NCI-H1436 treated with DMSO at 0.1 percent for 48 hours (cell line): Measurements from ENCODE around the gene PDZD8.
"Not testable (repeated sequence)": the region's sequence is repeated elsewhere in the genome, so short reads cannot be mapped to it uniquely, and the experiment has no call there.

Experiments used
- DNase-seq: peaks from one replicate; lab custom pipeline; 2025; lab: John Stamatoyannopoulos, UW

Gene PDZD8

GRCh38 chr10:117254774-117255735 is 120.2 kb downstream of the PDZD8 start:
- no peak for DNase-seq

- DNase-seq, result no peak
Observed at GRCh38 chr10:117254338-117254737, 120.9 kb downstream of the PDZD8 start.

DNA sequence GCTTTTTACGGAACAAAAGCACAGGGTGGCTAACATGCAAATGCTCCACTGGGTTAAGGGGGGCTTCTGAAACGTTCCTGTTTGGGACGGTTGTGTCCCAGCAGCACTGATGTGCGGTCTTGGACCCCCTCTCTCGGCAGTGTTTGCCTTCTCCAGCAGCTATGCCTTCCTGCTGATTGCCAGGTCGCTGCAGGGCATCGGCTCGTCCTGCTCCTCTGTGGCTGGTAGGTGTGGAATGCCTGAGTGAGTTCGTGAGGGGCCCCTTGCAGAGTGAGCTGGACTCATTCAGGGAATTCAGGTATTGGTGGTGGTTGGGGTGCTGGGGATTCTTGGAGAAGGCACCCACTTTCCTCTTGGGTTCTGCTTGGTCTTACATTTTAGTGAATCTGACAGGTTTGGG is 121.3 kb downstream of the PDZD8 start:
- DNase-seq, result no peak

DNA sequence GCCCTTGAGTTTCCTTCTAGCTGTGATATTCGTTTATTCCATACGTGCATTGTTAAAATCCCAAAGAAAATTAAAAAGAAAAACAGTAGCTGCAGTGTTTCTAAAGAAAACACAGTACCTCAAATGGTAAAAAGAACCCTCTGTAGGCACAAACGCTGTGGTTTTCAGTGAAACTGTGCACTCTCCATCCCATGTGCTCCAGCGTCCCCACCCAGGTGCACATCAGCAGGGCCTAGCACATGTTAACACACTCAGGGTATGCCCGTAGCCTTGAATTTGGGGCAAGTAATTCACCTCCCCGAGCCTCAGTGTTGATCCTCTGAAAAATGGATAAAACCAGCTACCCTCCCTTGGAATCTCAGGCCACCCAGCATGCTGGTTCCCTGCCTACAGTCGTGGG is 124.8 kb downstream of the PDZD8 start:
- DNase-seq, result no peak

GRCh38 chr10:117249493-117250093 is 125.6 kb downstream of the PDZD8 start:
- no peak for DNase-seq

- no peak for DNase-seq
Observed at GRCh38 chr10:117248750-117249465, 126.3 kb downstream of the PDZD8 start.

DNA sequence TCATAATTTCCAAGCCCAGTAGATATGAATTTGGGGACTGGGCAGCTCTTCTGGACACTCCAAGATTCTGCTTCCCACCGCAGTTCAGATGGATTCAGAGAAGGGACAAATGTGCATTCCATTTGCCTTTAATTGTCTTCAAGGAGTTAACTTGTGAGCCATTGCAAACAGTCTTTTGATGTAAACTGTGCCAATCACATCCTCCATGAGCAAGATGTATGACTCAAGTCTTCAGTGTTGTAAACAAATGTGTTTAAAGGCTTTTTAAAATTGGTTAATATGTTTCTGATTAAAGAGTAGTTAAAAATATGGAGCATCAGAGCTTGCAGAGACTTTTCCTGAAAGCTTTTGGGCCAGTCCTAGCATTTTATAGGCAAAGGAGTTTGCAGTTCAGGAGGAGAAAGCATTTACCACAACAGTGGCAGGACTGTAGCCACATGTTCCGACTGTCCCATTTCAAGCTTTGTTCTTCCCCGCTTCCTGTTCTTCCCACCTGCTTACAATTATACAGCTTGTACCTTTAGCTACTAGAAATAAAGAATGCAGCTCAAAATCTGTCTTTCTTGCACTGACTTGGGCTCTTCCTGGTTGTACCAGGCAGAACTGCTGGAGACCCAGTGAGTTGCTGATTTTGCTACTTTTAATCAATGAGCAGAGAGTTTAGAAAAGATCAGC is 128.1 kb downstream of the PDZD8 start:
- no peak for DNase-seq

- DNase-seq, result no peak
Observed at GRCh38 chr10:117242463-117242832, 132.8 kb downstream of the PDZD8 start.

DNA sequence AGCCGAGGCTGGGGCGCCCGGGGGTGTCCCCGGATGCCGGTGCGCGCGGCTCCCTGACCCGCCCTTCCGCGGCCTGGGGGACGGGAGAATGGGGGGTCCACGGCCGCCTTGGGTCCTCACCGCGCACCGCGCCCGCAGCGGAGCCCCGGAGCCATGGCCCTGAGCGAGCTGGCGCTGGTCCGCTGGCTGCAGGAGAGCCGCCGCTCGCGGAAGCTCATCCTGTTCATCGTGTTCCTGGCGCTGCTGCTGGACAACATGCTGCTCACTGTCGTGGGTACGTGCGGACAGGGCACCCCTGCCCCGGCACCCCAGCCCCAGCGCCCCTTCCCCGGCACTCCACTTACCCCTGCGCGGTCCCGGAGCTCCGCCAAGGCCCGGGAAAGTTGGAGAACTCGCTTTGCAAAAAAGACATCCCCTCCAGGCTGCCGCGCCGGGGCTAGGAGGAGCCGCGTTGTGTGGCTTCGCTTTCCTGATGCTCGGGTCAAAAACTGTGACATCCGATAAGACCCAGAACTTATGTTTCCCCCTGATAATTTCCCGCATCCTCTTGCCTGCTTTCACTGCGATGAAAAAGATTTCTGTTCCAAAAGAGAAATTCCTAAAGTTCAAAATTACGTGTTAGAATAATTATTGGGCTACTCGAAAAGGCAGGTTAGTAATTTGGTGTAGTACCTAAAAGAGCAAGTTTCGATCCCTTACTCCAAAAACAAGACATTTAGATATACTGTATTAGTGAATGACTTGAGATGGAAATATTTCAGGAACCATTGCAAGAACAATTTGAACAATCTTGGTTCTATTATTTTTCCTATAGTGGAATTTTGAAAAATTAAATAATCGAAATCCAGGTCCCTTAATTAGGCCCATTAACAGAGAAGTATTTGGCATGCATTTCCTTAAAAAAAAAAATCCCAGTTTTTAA is 133.4 kb downstream of the PDZD8 start:
- no peak for DNase-seq

- DNase-seq, result no peak
Observed at GRCh38 chr10:117240621-117241529, 134.4 kb downstream of the PDZD8 start, which contains the start of gene SLC18A2. Gene SLC18A2 (plus strand): TSS chr10:117241114. CDS start chr10:117241694, 580 bp downstream.

DNA sequence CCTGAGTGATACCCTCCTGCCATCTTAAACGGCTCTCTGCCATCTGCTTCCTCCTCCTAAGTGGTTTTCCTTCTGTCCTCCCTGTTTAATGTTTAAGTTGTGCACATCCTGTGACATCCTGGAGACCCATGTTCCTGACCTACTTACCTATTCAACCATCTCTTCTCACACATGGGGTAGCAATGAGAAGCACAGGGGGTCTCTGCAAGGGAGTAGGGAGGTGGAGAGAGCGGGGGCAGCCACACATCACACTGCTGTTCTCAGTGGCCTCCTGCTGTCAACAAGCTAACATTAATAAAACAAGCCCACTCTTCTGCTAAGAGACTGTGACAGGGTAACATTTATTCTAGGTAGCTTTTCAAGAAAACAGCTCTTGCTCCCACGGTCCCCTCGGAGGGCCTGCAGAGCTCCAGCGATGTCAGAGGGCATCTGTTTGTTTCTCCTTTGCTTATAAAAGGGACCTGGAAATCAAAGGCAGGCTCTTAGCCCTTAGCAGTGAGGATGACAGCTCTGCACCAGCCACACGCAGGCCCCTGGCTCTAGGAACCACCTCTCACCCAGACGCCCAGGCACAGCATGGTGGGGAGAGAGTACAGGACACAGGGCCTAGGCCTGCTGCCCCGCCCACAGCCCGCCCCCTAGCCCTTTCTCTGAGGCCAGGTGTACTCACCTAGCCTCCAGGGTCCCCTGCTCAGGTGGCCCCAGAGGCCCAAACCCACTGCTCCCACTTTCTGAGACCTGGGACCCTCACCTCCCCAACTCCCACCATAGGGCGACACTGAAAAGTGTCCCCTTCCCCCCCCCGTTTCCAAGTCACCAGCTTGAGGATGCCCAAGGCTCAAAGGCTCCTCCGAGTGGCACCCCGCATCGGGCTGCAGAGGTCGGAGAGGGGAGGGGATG is 135.3 kb downstream of the PDZD8 start:
- DNase-seq, result no peak

DNA sequence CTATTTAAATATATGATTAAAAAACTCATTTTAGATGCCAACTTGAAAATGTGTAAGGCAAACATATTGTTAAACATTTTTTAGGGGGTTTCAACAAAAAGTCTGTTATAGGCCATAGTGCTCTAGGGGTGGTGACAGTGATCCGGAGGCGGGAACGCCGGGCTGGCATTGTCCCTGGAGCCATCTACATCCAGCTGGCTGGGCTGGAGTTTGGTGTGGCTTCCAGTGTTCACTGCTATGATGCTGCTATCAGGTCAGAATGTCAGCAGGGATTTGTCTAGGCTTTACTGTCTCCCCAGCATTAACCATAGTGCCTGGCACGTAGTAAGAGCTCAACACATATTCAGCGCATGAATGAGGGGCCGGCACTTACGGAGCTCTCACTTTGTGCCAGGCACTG is 136.2 kb downstream of the PDZD8 start:
- DNase-seq, result no peak

GRCh38 chr10:117237401-117237991 is 137.7 kb downstream of the PDZD8 start:
- no peak for DNase-seq

GRCh38 chr10:117230107-117230506 is 145.1 kb downstream of the PDZD8 start:
- not testable (repeated sequence) for DNase-seq

DNA sequence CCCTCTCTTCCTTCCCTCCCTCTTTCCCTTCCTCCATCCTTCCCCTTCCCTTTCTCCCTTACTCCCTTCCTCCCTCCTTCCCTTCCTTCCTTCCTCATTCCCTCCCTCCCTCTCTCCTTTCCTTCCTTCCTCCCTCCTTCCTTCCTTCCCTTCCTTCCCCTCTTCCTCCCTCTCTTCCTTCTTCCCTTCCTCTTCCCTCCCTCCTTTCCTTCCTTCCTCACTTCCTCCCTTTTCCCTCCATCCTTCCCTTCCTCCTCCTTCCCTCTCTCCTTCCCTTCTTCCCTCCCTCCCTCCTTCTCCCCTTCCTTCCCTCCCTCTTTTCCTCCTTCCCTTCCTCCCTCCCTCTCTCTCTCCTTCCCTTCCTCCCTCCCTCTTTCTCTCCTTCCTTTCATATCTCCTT is 147.0 kb downstream of the PDZD8 start:
- DNase-seq, result no peak
